HepG2 (cell line): ENCODE results near the gene SEMA4C. TPM values are rescaled to one million over a fixed set of nuclear protein-coding genes. Genes with fewer than 3 reads are reported as not detected.

Experiments used
- AHDC1 ChIP-seq: sonication (generic); formaldehyde crosslinking; IDR thresholded peaks from 2 replicates; pipeline ENCODE4 v1.5.1; 2020; ENCODE audit warnings: mild to moderate bottlenecking, missing genetic modification reagents, borderline replicate concordance
- BRF2 ChIP-seq: sonication (generic); formaldehyde crosslinking; IDR thresholded peaks from 2 replicates; pipeline ENCODE4 v1.8.1; 2022; ENCODE audit warnings: mild to moderate bottlenecking, missing genetic modification reagents
- CSRNP2 ChIP-seq: sonication (generic); formaldehyde crosslinking; conservative IDR thresholded peaks from 2 replicates; pipeline ENCODE4 v1.8.0; 2022; ENCODE audit warnings: low read depth, missing genetic modification reagents
- FUBP1 ChIP-seq: sonication (generic); formaldehyde crosslinking; IDR thresholded peaks from 2 replicates; pipeline ENCODE4 v1.5.1; 2020; ENCODE audit warnings: missing genetic modification reagents, mild to moderate bottlenecking, borderline replicate concordance
- KDM4B ChIP-seq: sonication (generic); formaldehyde crosslinking; IDR thresholded peaks from 2 replicates; pipeline ENCODE4 v1.4.0; 2020; ENCODE audit warnings: missing genetic modification reagents
- MAFK ChIP-seq, 2 experiments: IDR thresholded peaks in 1 of 2; conservative IDR thresholded peaks in 1 of 2; 2 replicates each; pipeline ENCODE4 v1.6.1; 2011; ENCODE audit warnings: improper control_type of control experiment in 2 of 2, low read length in 2 of 2
- MEF2D ChIP-seq: sonication (generic); formaldehyde crosslinking; IDR thresholded peaks from 2 replicates; pipeline ENCODE4 v1.5.1; 2020; ENCODE audit warnings: mild to moderate bottlenecking, missing genetic modification reagents
- MIXL1 ChIP-seq: IDR thresholded peaks from 2 replicates; pipeline ENCODE4 v1.6.1; 2016
- SNRNP70 ChIP-seq: fragments of 200-400 bp; formaldehyde crosslinking; IDR thresholded peaks from 2 replicates; pipeline ENCODE4 v1.6.1; 2017; ENCODE audit warnings: mild to moderate bottlenecking, low read depth, low read length, moderate library complexity
- TCF7L2 ChIP-seq: IDR thresholded peaks from 2 replicates; pipeline ENCODE4 v1.6.1; 2011; ENCODE audit warnings: mild to moderate bottlenecking, low read depth, low read length, moderate library complexity
- ZBTB2 ChIP-seq: sonication (generic); formaldehyde crosslinking; IDR thresholded peaks from 2 replicates; pipeline ENCODE4 v1.8.0; 2022; ENCODE audit warnings: low read depth, missing genetic modification reagents
- ZNF460 ChIP-seq: sonication (generic); formaldehyde crosslinking; IDR thresholded peaks from 2 replicates; pipeline ENCODE4 v1.5.1; 2020; ENCODE audit warnings: missing genetic modification reagents, mild to moderate bottlenecking, borderline replicate concordance
- ZNF691 ChIP-seq: sonication (generic); formaldehyde crosslinking; IDR thresholded peaks from 2 replicates; pipeline ENCODE4 v1.4.0; 2020; ENCODE audit warnings: missing genetic modification reagents, low read depth, mild to moderate bottlenecking, borderline replicate concordance
- ZSCAN12 ChIP-seq: sonication (generic); formaldehyde crosslinking; IDR thresholded peaks from 2 replicates; pipeline ENCODE4 v1.9.0; 2021; ENCODE audit warnings: mild to moderate bottlenecking, missing genetic modification reagents
- polyA plus RNA-seq, 8 experiments: library from polyadenylated mRNA; depleted of rRNA in 3 of 8; stranded (reverse) in 7 of 8; unstranded in 1 of 8; fragments of >200 nt; fragmentation: Illumina TruSeq in 4 of 8; extraction: Trizol in 4 of 8; gene quantifications; 2 replicates each; pipeline versions ENCODE4 v1.2.1 to v1.2.3, GENCODE V29; 2011 to 2016; ENCODE audit warnings: low read depth in 4 of 8, missing spikeins in 1 of 8, mixed read lengths in 1 of 8; ENCODE audit not compliant: insufficient read depth in 1 of 8
- total RNA-seq, 5 experiments: library from RNA; depleted of rRNA; stranded (reverse); fragments of >200 nt; fragmentation: Illumina TruSeq; extraction: Trizol; gene quantifications; 2 replicates each; pipeline ENCODE4 v1.2.3, GENCODE V29; 2016; ENCODE audit warnings: low read depth in 1 of 5

Gene SEMA4C
- total and polyA plus RNA-seq, 2 of the 13 experiments (the other 11 are each of a cell fraction or from before 2014, with no cell fraction given), result 25.9 to 46.6 TPM

GRCh38 chr2:96867756-96868554 is 1.9 kb downstream of the SEMA4C start (continued):
- TF ChIP-seq ZBTB2 (CRISPR knock-in tag), result no peak
- TF ChIP-seq BRF2, result no peak
- no peak for TF ChIP-seq SNRNP70
- TF ChIP-seq MAFK (conservative IDR thresholded peaks at IDR 0.05 in 1 of 2, IDR thresholded peaks at IDR 0.05 in 1 of 2; ENCODE audit: low read length in 2 of 2), result no peak
- TF ChIP-seq CSRNP2 (CRISPR knock-in tag), result no peak
- TF ChIP-seq KDM4B, result peak; percentile 37; the same call in 1 of the 2 replicates
- TF ChIP-seq FUBP1 (CRISPR knock-in tag), result no peak
- TF ChIP-seq TCF7L2, result no peak
- peak; percentile 76; the same call in 1 of the 2 replicates for TF ChIP-seq MEF2D (CRISPR knock-in tag)
- no peak; the same call in 1 of the 2 replicates for TF ChIP-seq ZSCAN12 (CRISPR knock-in tag)
- peak; percentile 80 for TF ChIP-seq AHDC1 (CRISPR knock-in tag)
- TF ChIP-seq ZNF460 (CRISPR knock-in tag), result 0 out of 2 replicates have a peak, but pooled peaks have one; percentile 11
- no peak for TF ChIP-seq ZNF691 (CRISPR knock-in tag)
- TF ChIP-seq MIXL1 (CRISPR knock-in tag), result peak; percentile 48; the same call in 1 of the 2 replicates
